Muscle of arm (tissue), 12 donors: ENCODE measurements around the gene SP3. TPM values are rescaled to one million over a fixed set of nuclear protein-coding genes. Genes with fewer than 3 reads are reported as not detected.
A peak's percentile ranks its signal among the peaks of the same experiment; 100 is the strongest.

Experiments used
- DNase-seq: peaks from one replicate; pipeline ENCODE4 v3.0.0-alpha.2; 2013
- polyA plus RNA-seq, 12 donors: library from polyadenylated mRNA; unstranded; fragments of 120-200 nt; gene quantifications; one replicate each; pipeline ENCODE4 v1.2.1, GENCODE V29; 2013; ENCODE audit not compliant: insufficient read length in 12 of 12

The SP3 gene
- polyA plus RNA-seq, 12 donors = 68.8 to 100 (median 84.2) TPM; not detected in 1

- no peak for DNase-seq
Measured at GRCh38 chr2:173999272-173999671, 34.1 kb upstream of the SP3 start.

GRCh38 chr2:173998386-173998785 lies 33.2 kb upstream of the SP3 start:
- DNase-seq = no peak

- no peak for DNase-seq
Measured at GRCh38 chr2:173997753-173998152, 32.6 kb upstream of the SP3 start.

- no peak for DNase-seq
Measured at GRCh38 chr2:173997269-173997668, 32.1 kb upstream of the SP3 start.

GRCh38 chr2:173996766-173997165 lies 31.6 kb upstream of the SP3 start:
- DNase-seq = no peak

GRCh38 chr2:173993459-173993858 lies 28.3 kb upstream of the SP3 start:
- no peak for DNase-seq

- peak; percentile 67 for DNase-seq
Measured at GRCh38 chr2:173991856-173992588, 26.8 kb upstream of the SP3 start.

GRCh38 chr2:173990970-173991819 lies 26.0 kb upstream of the SP3 start:
- peak; percentile 92 for DNase-seq

GRCh38 chr2:173990245-173990644 lies 25.1 kb upstream of the SP3 start:
- peak; percentile 77 for DNase-seq

- no peak for DNase-seq
Measured at GRCh38 chr2:173989884-173990215, 24.7 kb upstream of the SP3 start.

- no peak for DNase-seq
Measured at GRCh38 chr2:173989160-173989883, 24.1 kb upstream of the SP3 start.

- peak; percentile 69 for DNase-seq
Measured at GRCh38 chr2:173986805-173987204, 21.6 kb upstream of the SP3 start.

GRCh38 chr2:173985605-173985992 lies 20.4 kb upstream of the SP3 start:
- DNase-seq = no peak

- DNase-seq = no peak
Measured at GRCh38 chr2:173984866-173985604, 19.9 kb upstream of the SP3 start.

- DNase-seq = no peak
Measured at GRCh38 chr2:173983391-173983871, 18.3 kb upstream of the SP3 start.

- no peak for DNase-seq
Measured at GRCh38 chr2:173982918-173983317, 17.7 kb upstream of the SP3 start.

- no peak for DNase-seq
Measured at GRCh38 chr2:173982182-173982714, 17.1 kb upstream of the SP3 start.

- no peak for DNase-seq
Measured at GRCh38 chr2:173981520-173981919, 16.3 kb upstream of the SP3 start.

- DNase-seq = no peak
Measured at GRCh38 chr2:173979751-173980351, 14.7 kb upstream of the SP3 start.

- no peak for DNase-seq
Measured at GRCh38 chr2:173978447-173978846, 13.3 kb upstream of the SP3 start.

GRCh38 chr2:173972636-173973035 lies 7.5 kb upstream of the SP3 start:
- DNase-seq = no peak
